Stimulated activated naive CD8-positive, alpha-beta T cell treated with anti-CD3 and anti-CD28 coated beads, Interleukin-15, Interleukin-2, amounts not matched to agents 100 U/mL and 50 U/mL, for 24 hours (primary cell): ENCODE data around the gene MIGA1.
A peak's percentile ranks its signal among the peaks of the same experiment; 100 is the strongest.
"Not testable (repeated sequence)": the region's sequence is repeated elsewhere in the genome, so short reads cannot be mapped to it uniquely, and the experiment has no call there.

Experiments used
- ATAC-seq: fragments of 150-1000 bp; cut with Tn5 transposase; one replicate; pipeline ENCODE4 v1.10.0; 2021
- DNase-seq: peaks from one replicate; pipeline ENCODE4 v3.0.0; 2021

The MIGA1 gene

DNA sequence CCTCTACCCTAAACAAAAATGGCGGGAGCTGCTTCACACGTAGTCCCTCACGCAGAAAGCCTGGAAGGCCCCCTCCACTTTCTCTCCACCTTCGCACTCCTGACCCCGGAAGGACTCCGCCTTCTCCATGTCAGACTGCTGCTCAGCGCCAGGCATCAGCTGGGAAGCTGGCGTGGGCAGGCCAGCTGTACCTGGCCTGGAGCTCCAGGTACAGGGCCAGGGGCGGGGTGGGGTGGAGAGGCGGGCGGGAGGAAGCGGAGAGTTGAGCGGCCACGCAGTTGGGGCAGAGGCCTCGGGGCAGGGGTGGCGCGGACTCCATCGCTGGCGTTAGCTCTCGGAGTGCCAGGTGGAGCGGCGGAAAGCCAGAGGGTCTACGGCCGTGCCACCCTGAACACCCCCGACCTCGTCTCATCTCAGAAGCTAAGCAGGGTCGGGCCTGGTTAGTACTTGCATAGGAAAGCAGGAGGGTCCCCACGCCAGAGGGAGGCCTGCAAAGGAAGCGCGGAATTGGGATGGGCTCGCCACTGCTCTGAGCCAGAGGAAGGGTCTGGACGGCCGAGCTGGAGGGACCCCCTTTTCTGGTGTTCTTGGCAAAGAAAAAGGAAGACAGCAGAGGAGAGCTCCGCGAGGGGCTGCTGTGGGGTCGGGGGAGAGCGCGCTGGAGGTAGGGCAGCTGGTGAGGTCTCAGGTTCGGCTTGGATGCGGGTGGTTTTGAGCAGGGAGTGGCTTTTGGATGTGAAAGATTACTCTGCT is at the start of gene MIGA1:
Gene MIGA1, plus strand, starts transcription at position 121 of the 753 bp plus-strand sequence. CDS start 3,604 bp downstream, outside the sequence.
- ATAC-seq, result peak; percentile 99
- DNase-seq, result peak; percentile 85

DNA sequence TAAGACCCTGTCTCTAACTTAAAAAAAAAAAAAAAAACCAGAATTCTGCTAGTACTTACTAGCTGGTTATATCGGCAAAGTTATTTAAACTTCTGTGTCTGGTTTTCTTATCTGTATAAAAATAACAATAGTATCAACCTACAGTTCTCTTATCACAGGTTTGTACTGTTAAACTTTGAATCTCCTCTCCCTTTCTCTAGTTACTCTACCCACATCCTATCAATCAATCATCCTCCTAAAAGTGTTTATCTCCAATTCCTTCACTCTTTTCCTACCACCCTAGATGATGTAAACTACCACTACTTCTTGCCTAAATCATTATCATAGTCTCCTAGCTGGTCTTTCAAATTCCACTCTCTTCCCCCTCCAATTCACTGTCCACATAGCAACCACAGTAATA is 47.4 kb upstream of the MIGA1 start:
- ATAC-seq (no peak), DNase-seq (no peak)

DNA sequence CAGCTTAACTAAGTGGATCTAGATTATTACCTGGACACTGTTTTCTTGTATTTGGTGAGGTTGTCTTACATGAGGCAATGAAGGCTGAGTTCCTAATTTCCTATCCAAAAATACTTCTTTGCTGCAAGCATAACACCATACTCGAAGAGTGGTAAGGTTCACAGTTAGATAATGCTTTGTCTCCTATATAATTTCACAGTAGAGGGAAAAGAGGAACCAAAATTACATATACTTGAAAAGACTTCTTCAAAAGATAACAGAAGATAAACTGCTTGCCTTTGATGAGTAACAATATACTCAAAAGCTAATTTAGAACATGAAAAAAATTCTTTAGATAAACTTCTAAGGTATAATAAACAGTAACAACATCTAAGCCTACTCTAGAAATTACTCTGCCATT is 40.2 kb upstream of the MIGA1 start:
- ATAC-seq (no peak), DNase-seq (no peak)

DNA sequence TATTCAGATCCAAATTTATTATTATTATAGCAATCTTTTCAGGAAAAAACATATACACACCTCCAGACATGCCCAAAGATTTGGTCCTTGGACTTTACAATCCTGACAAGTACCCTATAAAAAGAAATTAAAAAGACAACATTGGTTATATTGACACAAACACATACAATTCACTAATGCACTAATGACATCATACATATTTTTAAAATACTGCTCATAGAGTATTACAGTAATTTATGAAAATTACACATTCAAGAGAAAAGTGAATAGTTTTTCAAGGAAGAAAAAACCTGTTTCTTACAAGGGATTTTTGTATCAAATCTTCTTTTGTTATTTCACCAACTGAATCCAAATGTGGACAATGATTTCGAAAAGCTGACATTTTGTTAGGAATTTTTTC is 38.1 kb upstream of the MIGA1 start:
- ATAC-seq, result no peak
- no peak for DNase-seq

DNA sequence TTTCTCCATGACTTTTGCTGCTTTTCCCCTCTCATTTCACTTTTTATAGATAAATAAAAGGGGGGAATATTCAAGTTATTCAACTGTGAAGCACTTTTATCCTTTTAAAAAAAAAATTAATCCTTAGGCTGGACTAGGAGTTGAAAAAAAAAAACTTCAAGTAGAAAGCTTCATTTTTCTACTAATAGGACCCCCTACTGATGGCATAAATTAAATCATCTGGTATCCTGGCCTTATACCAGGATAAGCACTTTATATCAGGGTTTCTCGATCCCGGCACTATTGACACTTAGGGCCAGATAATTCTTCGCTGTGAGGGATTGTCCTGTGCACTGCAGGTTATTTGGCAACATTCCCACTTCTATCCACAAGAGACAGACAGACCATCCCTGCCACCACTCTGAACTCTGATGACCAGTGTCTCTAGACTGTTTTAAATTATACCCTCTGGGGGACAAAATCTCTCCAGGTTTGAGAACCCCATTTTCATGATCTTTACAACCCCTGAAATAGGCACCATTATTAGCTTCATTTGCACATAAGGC is 37.4 kb upstream of the MIGA1 start:
- ATAC-seq (no peak), DNase-seq (no peak)

DNA sequence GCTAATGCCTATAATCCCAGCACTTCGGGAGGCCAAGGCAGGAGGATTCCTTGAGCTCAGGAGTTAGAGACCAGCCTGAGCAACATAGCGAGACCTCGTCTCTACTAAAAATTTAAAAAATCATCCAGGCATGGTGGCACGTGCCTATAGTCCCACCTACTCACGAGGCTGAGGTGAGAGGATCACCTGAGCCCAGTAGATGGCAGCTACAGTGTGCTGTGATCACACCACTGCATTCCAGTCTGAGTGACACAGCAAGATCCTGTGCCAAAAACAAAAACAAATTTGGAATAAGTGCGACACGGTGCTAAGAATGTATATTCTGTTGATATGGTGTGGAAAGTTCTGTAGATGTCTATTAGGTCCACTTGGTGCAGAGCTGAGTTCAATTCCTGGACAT is 34.9 kb upstream of the MIGA1 start:
- no peak for ATAC-seq
- no peak for DNase-seq

GRCh38 chr1:77749489-77749888 is 30.0 kb upstream of the MIGA1 start:
- ATAC-seq, DNase-seq: not testable (repeated sequence)

- no peak for DNase-seq
- ATAC-seq, result no peak
Measured at GRCh38 chr1:77756052-77756754, 23.2 kb upstream of the MIGA1 start.

DNA sequence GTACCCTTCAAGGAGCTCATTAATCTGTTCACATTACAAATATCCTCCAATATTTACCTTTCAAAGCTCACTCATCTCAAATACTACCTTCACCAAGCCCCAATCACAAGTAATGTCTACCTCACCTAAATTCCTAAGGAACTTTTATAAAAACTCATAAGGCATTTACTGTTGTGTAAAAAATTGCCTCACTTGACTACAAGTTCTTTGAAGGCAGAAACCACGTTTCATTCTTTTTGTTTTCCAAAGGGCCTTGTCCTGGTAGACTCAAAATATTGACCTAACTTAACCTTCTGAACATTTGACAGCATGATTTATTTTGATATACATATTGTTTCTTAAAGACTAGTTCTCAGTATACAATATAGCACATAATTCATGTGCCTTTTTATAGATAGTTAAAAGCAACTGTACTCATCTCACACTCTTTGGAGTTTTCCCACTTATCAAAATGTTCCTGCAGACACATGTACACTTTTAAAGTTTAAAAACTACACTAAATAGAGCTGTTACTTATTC is 22.3 kb upstream of the MIGA1 start:
- ATAC-seq (no peak), DNase-seq (no peak)

- DNase-seq, result no peak
- ATAC-seq, result no peak
Measured at GRCh38 chr1:77757603-77758002, 21.8 kb upstream of the MIGA1 start.

- ATAC-seq, result peak; percentile 95
- peak; percentile 94 for DNase-seq
Measured at GRCh38 chr1:77759071-77760028, 20.1 kb upstream of the MIGA1 start, which contains the start of gene USP33. Gene USP33 (minus strand): TSS chr1:77759852. CDS start chr1:77741697, 18,155 bp downstream.

DNA sequence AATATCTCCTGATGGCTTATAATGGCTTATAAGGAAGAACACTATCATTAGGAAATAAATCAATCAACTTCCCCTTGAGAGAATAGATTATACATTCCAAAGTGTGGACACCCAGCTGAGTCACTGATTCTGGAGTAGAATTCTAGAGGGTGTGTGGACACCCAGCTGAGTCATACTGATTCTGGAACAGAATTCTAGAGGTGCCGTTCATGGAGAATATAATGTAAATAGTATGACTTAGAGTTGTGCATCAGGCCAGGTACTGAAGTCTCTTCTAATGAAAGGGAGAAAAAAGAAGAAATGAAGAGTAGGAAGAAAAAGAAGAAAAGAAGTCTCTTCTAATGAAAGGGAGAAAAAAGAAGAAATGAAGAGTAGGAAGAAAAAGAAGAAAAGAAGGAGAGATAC is 17.4 kb upstream of the MIGA1 start:
- ATAC-seq, result no peak
- no peak for DNase-seq

- ATAC-seq (no peak), DNase-seq (no peak)
Measured at GRCh38 chr1:77768006-77768405, 11.4 kb upstream of the MIGA1 start.

- ATAC-seq, result no peak
- no peak for DNase-seq
Measured at GRCh38 chr1:77776007-77776700, 3.3 kb upstream of the MIGA1 start.

- DNase-seq (no peak), ATAC-seq (no peak)
Measured at GRCh38 chr1:77781683-77782082, 2.2 kb downstream of the MIGA1 start.

DNA sequence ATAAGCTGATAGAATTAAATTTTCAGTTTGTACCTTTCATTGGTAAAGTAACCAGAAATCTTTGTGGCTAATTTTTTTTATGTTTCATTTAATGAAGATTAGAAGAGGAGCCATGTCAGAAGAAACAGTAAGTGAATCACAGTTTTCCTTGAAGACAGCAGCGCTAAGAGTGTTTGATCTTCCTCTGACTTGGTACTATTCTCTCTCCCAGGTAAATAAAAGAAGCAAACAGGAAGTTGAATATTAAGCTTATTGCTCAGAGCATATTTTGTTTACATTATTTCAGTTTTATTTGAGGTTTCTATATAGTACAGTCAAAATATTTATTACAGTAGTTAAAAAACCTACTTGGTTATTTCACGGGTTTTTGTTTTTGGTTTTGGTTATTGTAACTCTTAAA is 3.7 kb downstream of the MIGA1 start:
- ATAC-seq, result no peak

DNA sequence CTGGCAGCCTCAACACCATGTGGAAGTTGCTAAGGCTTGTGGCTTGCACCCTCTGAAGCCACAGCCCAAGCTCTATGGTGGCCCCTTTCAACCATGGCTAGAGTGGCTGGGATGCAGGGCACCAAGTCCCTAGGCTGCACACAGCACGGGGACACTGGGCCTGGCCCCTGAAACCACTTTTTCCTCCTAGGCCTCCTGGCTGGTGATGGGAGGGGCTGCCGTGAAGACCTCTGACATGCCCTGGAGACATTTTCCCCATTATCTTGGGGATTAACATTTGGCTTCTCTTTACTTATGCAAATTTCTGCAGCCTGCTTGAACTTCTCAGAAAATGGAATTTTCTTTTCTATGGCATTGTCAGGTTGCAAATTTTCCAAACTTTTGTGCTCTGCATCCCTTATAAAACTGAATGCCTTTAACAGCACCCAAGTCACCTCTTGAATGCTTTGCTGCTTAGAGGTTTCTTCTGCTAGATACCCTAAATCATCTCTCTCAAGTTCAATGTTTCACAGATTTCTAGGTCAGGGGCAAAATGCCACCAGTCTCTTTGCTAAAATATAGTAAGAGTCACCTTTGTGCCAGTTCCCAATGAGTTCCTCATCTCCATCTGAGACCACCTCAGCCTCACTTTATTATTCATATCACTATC is 6.8 kb downstream of the MIGA1 start:
- ATAC-seq, result not testable (repeated sequence)

More for the DNA sequence above, 3.7 kb downstream of the MIGA1 start:
- no peak for DNase-seq

DNA sequence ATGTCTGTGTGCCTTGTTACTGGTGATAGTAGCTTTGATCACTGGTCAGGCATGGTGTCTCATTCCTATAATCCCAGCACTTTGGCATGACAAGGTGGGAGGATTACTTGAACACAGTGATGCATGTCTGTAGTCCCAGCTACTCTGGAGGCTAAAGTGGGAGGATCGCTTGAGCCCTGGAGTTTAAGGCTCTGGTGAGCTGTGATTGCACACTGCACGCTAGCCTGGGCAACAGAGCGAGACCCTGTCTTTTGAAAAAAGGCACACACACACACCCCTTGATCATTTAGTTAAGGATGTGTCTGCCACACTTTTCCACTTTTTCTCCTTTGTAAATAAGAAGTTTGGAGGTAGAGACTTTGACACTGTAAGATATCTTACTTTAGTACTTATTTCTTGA is 15.1 kb downstream of the MIGA1 start:
- DNase-seq (no peak), ATAC-seq (no peak)

More for the DNA sequence above, 6.8 kb downstream of the MIGA1 start:
- DNase-seq, result not testable (repeated sequence)

GRCh38 chr1:77796695-77797405 is 17.4 kb downstream of the MIGA1 start:
- ATAC-seq, result no peak
- no peak for DNase-seq

GRCh38 chr1:77797991-77798390 is 18.5 kb downstream of the MIGA1 start:
- no peak for DNase-seq

More at GRCh38 chr1:77797991-77798390, 18.5 kb downstream of the MIGA1 start:
- no peak for ATAC-seq
